Activated CD8-positive, alpha-beta T cell treated with anti-CD3 and anti-CD28 coated beads, Interleukin-2, amount 10 ng/mL, durations not matched to agents 7 days and 5 days (primary cell): ENCODE results near the gene HORMAD2. TPM values are rescaled to one million over a fixed set of nuclear protein-coding genes. Genes with fewer than 3 reads are reported as not detected.

Source experiments
- ATAC-seq: fragments of 150-1000 bp; cut with Tn5 transposase; one replicate; pipeline ENCODE4 v1.10.0; 2021; ENCODE audit warnings: moderate library complexity
- CTCF ChIA-PET: fragments of 350-600 bp; sonication (Branson Sonifier 250); formaldehyde crosslinking; loops from one replicate; lab custom pipeline; 2021; ENCODE audit warnings: antibody characterized with exemption; lab: Charles Lee
- POLR2A ChIA-PET: fragments of 350-600 bp; sonication (Branson Sonifier 250); formaldehyde crosslinking; loops from one replicate; lab custom pipeline; 2021; ENCODE audit warnings: antibody characterized with exemption; lab: Charles Lee
- DNase-seq: peaks from one replicate; pipeline ENCODE4 v3.0.0-alpha.2; 2020
- H3K27ac Mint-ChIP-seq: one replicate; pipeline ENCODE4 v1.8.0; 2021; ENCODE audit warnings: mild to moderate bottlenecking, mixed read lengths
- H3K27me3 Mint-ChIP-seq: one replicate; pipeline ENCODE4 v1.8.0; 2021; ENCODE audit warnings: low read depth, mixed read lengths
- H3K36me3 Mint-ChIP-seq: one replicate; pipeline ENCODE4 v1.8.0; 2021; ENCODE audit warnings: low read depth, mixed read lengths
- H3K4me1 Mint-ChIP-seq: one replicate; pipeline ENCODE4 v1.8.0; 2021; ENCODE audit warnings: low read depth, mixed read lengths
- H3K4me3 Mint-ChIP-seq: one replicate; pipeline ENCODE4 v1.8.0; 2021; ENCODE audit warnings: mild to moderate bottlenecking, mixed read lengths
- H3K9me3 Mint-ChIP-seq: one replicate; pipeline ENCODE4 v1.8.0; 2022; ENCODE audit warnings: mixed read lengths; ENCODE audit not compliant: insufficient read depth
- total RNA-seq, 2 experiments: library from RNA; stranded (reverse); gene quantifications; one replicate each; pipeline ENCODE4 v1.2.3, GENCODE V29; 2021

HORMAD2 gene
- total RNA-seq, 2 experiments from 2014 or later = not detected

- no peak for DNase-seq
- CTCF ChIA-PET = interaction anchor here (0.9 to 5.3 kb wide), 3 partner anchors 8 to 20 kb away, joined by 3 to 31 read pairs (median 4); no protein-coding TSS in a partner anchor
These were observed 89.9 kb downstream of the HORMAD2 start for GRCh38 chr22:30170129-30170528.

GRCh38 chr22:30171008-30171407 lies 90.7 kb downstream of the HORMAD2 start:
- Mint-ChIP-seq H3K27me3 (no peaks in the 10 kb centered on the region), H3K4me3 (no peak overlapping the region), H3K9me3 (no peaks in the 10 kb centered on the region), H3K36me3 (peaks cover 20% of the 10 kb centered on the region), H3K4me1 (peaks cover 38% of the 10 kb centered on the region), H3K27ac (no peak overlapping the region)
- DNase-seq (no peak), ATAC-seq (no peak)
- POLR2A ChIA-PET = interaction anchor here (2.4 kb wide), 1 partner anchor 50 kb away, joined by 11 read pairs; no protein-coding TSS in a partner anchor
- CTCF ChIA-PET = interaction anchor here (0.9 to 5.3 kb wide), 3 partner anchors 7 to 19 kb away, joined by 3 to 31 read pairs (median 4); no protein-coding TSS in a partner anchor

More at GRCh38 chr22:30170129-30170528, 89.9 kb downstream of the HORMAD2 start:
- H3K9me3 Mint-ChIP-seq = no peaks in the 10 kb centered on the region
- ATAC-seq = no peak
- POLR2A ChIA-PET = interaction anchor here (1.2 to 2.4 kb wide), 2 partner anchors 15 to 51 kb away, joined by 5 to 11 read pairs; no protein-coding TSS in a partner anchor
- H3K36me3 Mint-ChIP-seq = peaks cover 22% of the 10 kb centered on the region
- no peak overlapping the region for H3K27ac Mint-ChIP-seq
- H3K27me3 Mint-ChIP-seq = no peaks in the 10 kb centered on the region
- H3K4me1 Mint-ChIP-seq = peaks cover 32% of the 10 kb centered on the region
- no peak overlapping the region for H3K4me3 Mint-ChIP-seq

- POLR2A ChIA-PET = interaction anchor here (0.6 to 1.8 kb wide), 5 partner anchors 16 to 70 kb away, joined by 3 to 4 read pairs (median 3); partner anchors contain the start of gene LIF
- H3K4me1 Mint-ChIP-seq = peaks cover 70% of the 10 kb centered on the region
These were observed 95.5 kb downstream of the HORMAD2 start for GRCh38 chr22:30175690-30176288.

GRCh38 chr22:30176431-30176830 lies 96.2 kb downstream of the HORMAD2 start:
- ATAC-seq = no peak
- Mint-ChIP-seq H3K9me3 (no peaks in the 10 kb centered on the region), H3K27me3 (no peaks in the 10 kb centered on the region), H3K4me3 (no peak overlapping the region), H3K4me1 (peaks cover 76% of the 10 kb centered on the region), H3K36me3 (peaks cover 16% of the 10 kb centered on the region), H3K27ac (peak overlapping the region; percentile 67)
- ChIA-PET POLR2A (interaction anchor here (0.6 to 1.8 kb wide), 5 partner anchors 16 to 70 kb away, joined by 3 to 4 read pairs (median 3); partner anchors contain the start of gene LIF), CTCF (interaction anchor here (0.8 to 5.8 kb wide), 6 partner anchors 11 to 111 kb away, joined by 3 to 73 read pairs (median 4); no protein-coding TSS in a partner anchor)
- no peak for DNase-seq

More at GRCh38 chr22:30175690-30176288, 95.5 kb downstream of the HORMAD2 start:
- ATAC-seq (no peak), DNase-seq (no peak)
- H3K9me3 Mint-ChIP-seq = no peaks in the 10 kb centered on the region
- peak overlapping the region; percentile 76 for H3K27ac Mint-ChIP-seq
- H3K36me3 Mint-ChIP-seq = peaks cover 14% of the 10 kb centered on the region
- H3K4me3 Mint-ChIP-seq = no peak overlapping the region
- no peaks in the 10 kb centered on the region for H3K27me3 Mint-ChIP-seq
- CTCF ChIA-PET = interaction anchor here (0.7 to 5.8 kb wide), 7 partner anchors 10 to 112 kb away, joined by 3 to 73 read pairs (median 4); no protein-coding TSS in a partner anchor

- Mint-ChIP-seq H3K9me3 (no peaks in the 10 kb centered on the region), H3K27ac (peak overlapping the region; percentile 93), H3K27me3 (no peaks in the 10 kb centered on the region), H3K4me1 (peaks cover 88% of the 10 kb centered on the region), H3K4me3 (peak overlapping the region; percentile 35), H3K36me3 (peaks cover 11% of the 10 kb centered on the region)
- CTCF ChIA-PET = interaction anchor here (0.6 to 5.8 kb wide), 30 partner anchors 10 to 110 kb away, joined by 3 to 73 read pairs (median 6); partner anchors contain the start of gene LIF
- DNase-seq = peak; percentile 74
- peak; percentile 82 for ATAC-seq
- POLR2A ChIA-PET = interaction anchor here (0.5 to 2.2 kb wide), 16 partner anchors 10 to 799 kb away, joined by 3 to 16 read pairs (median 4); partner anchors contain the start of gene LIF
These were observed 98.2 kb downstream of the HORMAD2 start for GRCh38 chr22:30178181-30179126.

- Mint-ChIP-seq H3K9me3 (no peaks in the 10 kb centered on the region), H3K36me3 (peaks cover 9% of the 10 kb centered on the region), H3K4me1 (peaks cover 94% of the 10 kb centered on the region), H3K27ac (peak overlapping the region; percentile 93), H3K27me3 (no peaks in the 10 kb centered on the region), H3K4me3 (no peak overlapping the region)
- CTCF ChIA-PET = interaction anchor here (1.0 to 3.9 kb wide), 6 partner anchors 10 to 92 kb away, joined by 3 to 27 read pairs (median 5); no protein-coding TSS in a partner anchor
- POLR2A ChIA-PET = interaction anchor here (1.5 kb wide), 1 partner anchor 81 kb away, joined by 5 read pairs; no protein-coding TSS in a partner anchor
- ATAC-seq = no peak
- DNase-seq = no peak
These were observed 100.4 kb downstream of the HORMAD2 start for GRCh38 chr22:30180616-30181015.

- ChIA-PET CTCF (interaction anchor here (0.8 to 3.9 kb wide), 11 partner anchors 9 to 93 kb away, joined by 3 to 27 read pairs (median 3); no protein-coding TSS in a partner anchor), POLR2A (interaction anchor here (1.0 to 3.0 kb wide), 4 partner anchors 9 to 79 kb away, joined by 3 to 17 read pairs (median 4); no protein-coding TSS in a partner anchor)
- Mint-ChIP-seq H3K4me3 (no peak overlapping the region), H3K27me3 (no peaks in the 10 kb centered on the region), H3K36me3 (peaks cover 11% of the 10 kb centered on the region), H3K9me3 (no peaks in the 10 kb centered on the region), H3K27ac (peak overlapping the region; percentile 86), H3K4me1 (peaks cover 92% of the 10 kb centered on the region)
- peak; percentile 16 for DNase-seq
- no peak for ATAC-seq
These were observed 101.4 kb downstream of the HORMAD2 start for GRCh38 chr22:30181459-30182349.

- ChIA-PET CTCF (interaction anchor here (0.8 to 3.9 kb wide), 5 partner anchors 14 to 81 kb away, joined by 3 to 27 read pairs (median 3); no protein-coding TSS in a partner anchor), POLR2A (interaction anchor here (0.9 to 3.0 kb wide), 4 partner anchors 8 to 38 kb away, joined by 3 to 17 read pairs (median 3); no protein-coding TSS in a partner anchor)
- Mint-ChIP-seq H3K27ac (peak overlapping the region; percentile 86), H3K4me3 (no peak overlapping the region), H3K36me3 (peaks cover 8% of the 10 kb centered on the region), H3K9me3 (no peaks in the 10 kb centered on the region), H3K27me3 (no peaks in the 10 kb centered on the region), H3K4me1 (peaks cover 94% of the 10 kb centered on the region)
- DNase-seq (peak; percentile 22), ATAC-seq (no peak)
These were observed 102.1 kb downstream of the HORMAD2 start for GRCh38 chr22:30182350-30182745.

GRCh38 chr22:30182815-30183214 lies 102.6 kb downstream of the HORMAD2 start:
- ChIA-PET CTCF (interaction anchor here (0.8 to 3.9 kb wide), 3 partner anchors 14 to 81 kb away, joined by 3 to 27 read pairs (median 3); no protein-coding TSS in a partner anchor), POLR2A (interaction anchor here (0.5 to 3.0 kb wide), 3 partner anchors 14 to 74 kb away, joined by 3 to 17 read pairs (median 3); no protein-coding TSS in a partner anchor)
- Mint-ChIP-seq H3K4me1 (peaks cover 94% of the 10 kb centered on the region), H3K27ac (peak overlapping the region; percentile 96), H3K36me3 (peaks cover 8% of the 10 kb centered on the region), H3K9me3 (no peaks in the 10 kb centered on the region), H3K4me3 (peak overlapping the region; percentile 34), H3K27me3 (no peaks in the 10 kb centered on the region)
- DNase-seq (peak; percentile 4), ATAC-seq (no peak)

- CTCF ChIA-PET = interaction anchor here (3.9 kb wide), 1 partner anchor 75 kb away, joined by 27 read pairs; no protein-coding TSS in a partner anchor
- Mint-ChIP-seq H3K9me3 (no peaks in the 10 kb centered on the region), H3K4me3 (peak overlapping the region; percentile 55), H3K27me3 (no peaks in the 10 kb centered on the region), H3K4me1 (peaks cover 94% of the 10 kb centered on the region), H3K36me3 (peaks cover 8% of the 10 kb centered on the region), H3K27ac (peak overlapping the region; percentile 96)
- POLR2A ChIA-PET = interaction anchor here (0.5 to 3.0 kb wide), 5 partner anchors 14 to 75 kb away, joined by 3 to 17 read pairs (median 3); partner anchors contain the start of gene LIF
- peak; percentile 17 for DNase-seq
- no peak for ATAC-seq
These were observed 103.0 kb downstream of the HORMAD2 start for GRCh38 chr22:30183271-30183670.
